Retinal pigment epithelial cell (primary cell): Measurements from ENCODE around the gene PODN.

Experiments
- DNase-seq: peaks from one replicate; pipeline ENCODE4 v3.0.0-alpha.2; 2010; ENCODE audit warnings: low read depth
- H3K4me3 ChIP-seq: 2 replicates; pipeline ENCODE4 v1.5.1; 2011; ENCODE audit warnings: mild to moderate bottlenecking, low read length, control low read depth, moderate library complexity
- CTCF ChIP-seq: conservative IDR thresholded peaks from 2 replicates; pipeline ENCODE4 v1.5.1; 2011; ENCODE audit warnings: low read depth, low read length, control low read depth, inconsistent platforms

The PODN gene

GRCh38 chr1:53108646-53109580, 46.9 kb downstream of the PODN start:
- peak; percentile 75 for DNase-seq
- TF ChIP-seq CTCF, result no peak

GRCh38 chr1:53110370-53111072, 48.5 kb downstream of the PODN start:
- no peak overlapping the region for H3K4me3 ChIP-seq
- peak; percentile 49 for DNase-seq
- TF ChIP-seq CTCF, result no peak

More at GRCh38 chr1:53108646-53109580, 46.9 kb downstream of the PODN start:
- H3K4me3 ChIP-seq, result no peak overlapping the region

- TF ChIP-seq CTCF, result no peak
- H3K4me3 ChIP-seq, result no peak overlapping the region
- no peak for DNase-seq
Observed at GRCh38 chr1:53111073-53111556, 49.1 kb downstream of the PODN start.

- TF ChIP-seq CTCF, result no peak
- DNase-seq, result no peak
- H3K4me3 ChIP-seq, result no peak overlapping the region
Observed at GRCh38 chr1:53111693-53112092, 49.7 kb downstream of the PODN start.

GRCh38 chr1:53112271-53112774, 50.3 kb downstream of the PODN start:
- no peak overlapping the region for H3K4me3 ChIP-seq
- peak; percentile 75 for DNase-seq
- no peak for TF ChIP-seq CTCF

GRCh38 chr1:53112861-53113260, 50.8 kb downstream of the PODN start:
- TF ChIP-seq CTCF, result no peak
- no peak overlapping the region for H3K4me3 ChIP-seq
- DNase-seq, result no peak
